K562 (cell line): ENCODE data around the gene TP53TG5. TPM values are rescaled to one million over a fixed set of nuclear protein-coding genes. Genes with fewer than 3 reads are reported as not detected.

Source experiments
- DPF2 ChIP-seq: fragments of 450-650 bp; IDR thresholded peaks from 2 replicates; pipeline ENCODE4 v1.6.1; 2016
- ETV5 ChIP-seq: sonication (generic); formaldehyde crosslinking; IDR thresholded peaks from 2 replicates; pipeline ENCODE4 v1.4.0; 2020; ENCODE audit warnings: low read depth, mild to moderate bottlenecking, missing genetic modification reagents
- HDAC2 ChIP-seq: fragments of 450-650 bp; IDR thresholded peaks from 2 replicates; pipeline ENCODE4 v1.6.1; 2016; ENCODE audit warnings: mild to moderate bottlenecking
- MAZ ChIP-seq, 2 experiments: fragments of 450-650 bp in 1 of 2; sonication (generic) in 1 of 2; formaldehyde crosslinking; IDR thresholded peaks in 1 of 2; conservative IDR thresholded peaks in 1 of 2; 2 replicates each; pipeline versions ENCODE4 v1.4.0 to v1.5.0; 2020; ENCODE audit warnings: mild to moderate bottlenecking in 1 of 2, missing genetic modification reagents in 1 of 2
- NCOA6 ChIP-seq: fragments of 450-650 bp; IDR thresholded peaks from 2 replicates; pipeline ENCODE4 v1.6.1; 2017; ENCODE audit warnings: mild to moderate bottlenecking
- PCBP1 ChIP-seq: fragments of 200-400 bp; formaldehyde crosslinking; IDR thresholded peaks from 2 replicates; pipeline ENCODE4 v1.6.1; 2018; ENCODE audit warnings: mild to moderate bottlenecking, low read depth, low read length; ENCODE audit not compliant: poor library complexity, severe bottlenecking
- RFX5 ChIP-seq: IDR thresholded peaks from 2 replicates; pipeline ENCODE4 v1.6.1; 2011; ENCODE audit warnings: low read depth, mild to moderate bottlenecking, improper control_type of control experiment, low read length
- SMARCB1 ChIP-seq: IDR thresholded peaks from 2 replicates; pipeline ENCODE4 v1.6.1; 2011; ENCODE audit warnings: improper control_type of control experiment, low read depth; ENCODE audit not compliant: insufficient read length
- SPI1 ChIP-seq: IDR thresholded peaks from 2 replicates; pipeline ENCODE4 v1.6.1; 2011; ENCODE audit warnings: low read depth, low read length, control low read depth, borderline replicate concordance
- SRF ChIP-seq, 2 experiments: fragments of 250-450, 450-650 bp in 1 of 2; sonication (Bioruptor Pico) in 1 of 2; sonication (generic) in 1 of 2; formaldehyde crosslinking; IDR thresholded peaks; 2 replicates each; pipeline versions ENCODE4 v1.5.0 to v1.5.1; 2020 to 2022; ENCODE audit warnings: mild to moderate bottlenecking in 1 of 2, missing genetic modification reagents in 1 of 2
- SRSF1 ChIP-seq: fragments of 200-400 bp; formaldehyde crosslinking; IDR thresholded peaks from 2 replicates; pipeline ENCODE4 v1.6.1; 2017; ENCODE audit warnings: mild to moderate bottlenecking, low read depth, low read length, moderate library complexity
- ZNF197 ChIP-seq: fragments of 200-800 bp; sonication (Bioruptor generic); IDR thresholded peaks from 2 replicates; pipeline ENCODE4 v1.6.1; 2016; ENCODE audit warnings: low read depth, missing genetic modification characterization, missing compliant biosample characterization
- ZNF311 ChIP-seq: fragments of 250-450 bp; sonication (Bioruptor Pico); IDR thresholded peaks from 2 replicates; pipeline ENCODE4 v1.4.0; 2020; ENCODE audit warnings: mild to moderate bottlenecking, moderate library complexity
- polyA plus RNA-seq, 8 experiments: library from polyadenylated mRNA; depleted of rRNA in 4 of 8; stranded (reverse) in 5 of 8; unstranded in 3 of 8; fragments of >200 nt; fragmentation: Nextera tagmentation in 2 of 8; fragmentation: Illumina TruSeq in 1 of 8; extraction: Ambion mirVana in 2 of 8; extraction: Trizol in 1 of 8; gene quantifications; 2 replicates each; pipeline versions ENCODE4 v1.2.1 to v1.2.3, GENCODE V29; 2011 to 2014; ENCODE audit warnings: inconsistent platforms in 1 of 8, missing spikeins in 1 of 8
- total RNA-seq, 7 experiments: library from RNA; depleted of rRNA in 6 of 7; stranded (reverse); fragments of >200 nt in 6 of 7; fragmentation: Illumina TruSeq in 2 of 7; extraction: Trizol in 2 of 7; gene quantifications; 2 replicates each; pipeline versions ENCODE4 v1.2.1 to v1.2.3, GENCODE V29; 2011 to 2021; ENCODE audit warnings: low replicate concordance in 1 of 7
- TF ChIP-seq, protein P1 (sequence below), 2 experiments: fragments of 450-650 bp; IDR thresholded peaks; 2 replicates each; pipeline ENCODE4 v1.6.1; 2016; ENCODE audit warnings: mild to moderate bottlenecking in 2 of 2, borderline replicate concordance in 1 of 2, low read depth in 1 of 2, moderate library complexity in 1 of 2
- TF ChIP-seq, protein P2 (sequence below): fragments of 200-800 bp; sonication (Bioruptor generic); IDR thresholded peaks from 2 replicates; pipeline ENCODE4 v1.6.1; 2017; ENCODE audit warnings: missing genetic modification characterization, missing compliant biosample characterization
- TF ChIP-seq, protein P3 (sequence below): sonication (generic); formaldehyde crosslinking; IDR thresholded peaks from 2 replicates; pipeline ENCODE4 v1.8.0; 2022; ENCODE audit warnings: mild to moderate bottlenecking, low read depth, missing genetic modification reagents

TP53TG5 gene
- total and polyA plus RNA-seq, 9 of the 15 experiments (the other 6 are each of a cell fraction or from before 2014, with no cell fraction given), result 0.04 to 0.05 (median 0.04) TPM; not detected in 6

DNA sequence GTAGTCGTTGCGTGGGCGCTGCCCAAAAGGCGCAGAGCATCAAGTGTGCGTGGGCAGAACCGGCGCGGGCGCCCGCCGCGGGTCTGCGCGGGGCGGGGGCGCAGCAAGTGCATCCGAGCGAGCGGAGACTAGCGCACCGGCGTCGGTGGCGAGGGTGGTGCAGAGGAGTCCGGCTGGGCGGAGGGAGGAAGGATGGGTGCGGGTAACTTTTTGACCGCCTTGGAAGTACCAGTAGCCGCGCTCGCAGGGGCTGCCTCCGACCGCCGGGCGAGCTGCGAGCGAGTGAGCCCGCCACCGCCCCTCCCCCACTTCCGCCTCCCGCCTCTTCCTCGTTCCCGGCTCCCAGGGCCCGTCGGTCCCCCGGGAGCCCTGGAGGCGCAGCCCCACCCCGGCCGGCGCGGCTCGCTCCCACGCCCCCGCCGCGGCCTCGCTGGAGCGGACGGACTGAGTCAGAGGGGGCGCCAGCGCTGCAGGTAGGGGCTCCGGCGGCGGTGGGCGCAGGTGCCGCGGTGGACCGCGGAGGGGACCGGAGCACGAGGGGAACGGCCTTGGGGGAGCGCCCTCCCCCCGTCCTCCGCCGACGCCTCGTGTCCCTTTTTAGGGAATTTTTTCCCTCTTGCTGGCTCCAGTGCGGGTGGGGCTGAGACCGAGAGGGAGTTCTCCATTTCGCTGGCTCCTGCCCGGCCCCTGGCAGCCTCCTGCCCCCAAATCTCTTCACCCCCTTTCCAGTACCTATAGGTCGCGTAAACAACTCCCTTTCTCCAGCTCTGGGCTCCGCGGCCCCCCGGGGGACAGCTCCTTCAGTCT, 28.3 kb upstream of the TP53TG5 start (continued):
- TF ChIP-seq, protein P1, sequence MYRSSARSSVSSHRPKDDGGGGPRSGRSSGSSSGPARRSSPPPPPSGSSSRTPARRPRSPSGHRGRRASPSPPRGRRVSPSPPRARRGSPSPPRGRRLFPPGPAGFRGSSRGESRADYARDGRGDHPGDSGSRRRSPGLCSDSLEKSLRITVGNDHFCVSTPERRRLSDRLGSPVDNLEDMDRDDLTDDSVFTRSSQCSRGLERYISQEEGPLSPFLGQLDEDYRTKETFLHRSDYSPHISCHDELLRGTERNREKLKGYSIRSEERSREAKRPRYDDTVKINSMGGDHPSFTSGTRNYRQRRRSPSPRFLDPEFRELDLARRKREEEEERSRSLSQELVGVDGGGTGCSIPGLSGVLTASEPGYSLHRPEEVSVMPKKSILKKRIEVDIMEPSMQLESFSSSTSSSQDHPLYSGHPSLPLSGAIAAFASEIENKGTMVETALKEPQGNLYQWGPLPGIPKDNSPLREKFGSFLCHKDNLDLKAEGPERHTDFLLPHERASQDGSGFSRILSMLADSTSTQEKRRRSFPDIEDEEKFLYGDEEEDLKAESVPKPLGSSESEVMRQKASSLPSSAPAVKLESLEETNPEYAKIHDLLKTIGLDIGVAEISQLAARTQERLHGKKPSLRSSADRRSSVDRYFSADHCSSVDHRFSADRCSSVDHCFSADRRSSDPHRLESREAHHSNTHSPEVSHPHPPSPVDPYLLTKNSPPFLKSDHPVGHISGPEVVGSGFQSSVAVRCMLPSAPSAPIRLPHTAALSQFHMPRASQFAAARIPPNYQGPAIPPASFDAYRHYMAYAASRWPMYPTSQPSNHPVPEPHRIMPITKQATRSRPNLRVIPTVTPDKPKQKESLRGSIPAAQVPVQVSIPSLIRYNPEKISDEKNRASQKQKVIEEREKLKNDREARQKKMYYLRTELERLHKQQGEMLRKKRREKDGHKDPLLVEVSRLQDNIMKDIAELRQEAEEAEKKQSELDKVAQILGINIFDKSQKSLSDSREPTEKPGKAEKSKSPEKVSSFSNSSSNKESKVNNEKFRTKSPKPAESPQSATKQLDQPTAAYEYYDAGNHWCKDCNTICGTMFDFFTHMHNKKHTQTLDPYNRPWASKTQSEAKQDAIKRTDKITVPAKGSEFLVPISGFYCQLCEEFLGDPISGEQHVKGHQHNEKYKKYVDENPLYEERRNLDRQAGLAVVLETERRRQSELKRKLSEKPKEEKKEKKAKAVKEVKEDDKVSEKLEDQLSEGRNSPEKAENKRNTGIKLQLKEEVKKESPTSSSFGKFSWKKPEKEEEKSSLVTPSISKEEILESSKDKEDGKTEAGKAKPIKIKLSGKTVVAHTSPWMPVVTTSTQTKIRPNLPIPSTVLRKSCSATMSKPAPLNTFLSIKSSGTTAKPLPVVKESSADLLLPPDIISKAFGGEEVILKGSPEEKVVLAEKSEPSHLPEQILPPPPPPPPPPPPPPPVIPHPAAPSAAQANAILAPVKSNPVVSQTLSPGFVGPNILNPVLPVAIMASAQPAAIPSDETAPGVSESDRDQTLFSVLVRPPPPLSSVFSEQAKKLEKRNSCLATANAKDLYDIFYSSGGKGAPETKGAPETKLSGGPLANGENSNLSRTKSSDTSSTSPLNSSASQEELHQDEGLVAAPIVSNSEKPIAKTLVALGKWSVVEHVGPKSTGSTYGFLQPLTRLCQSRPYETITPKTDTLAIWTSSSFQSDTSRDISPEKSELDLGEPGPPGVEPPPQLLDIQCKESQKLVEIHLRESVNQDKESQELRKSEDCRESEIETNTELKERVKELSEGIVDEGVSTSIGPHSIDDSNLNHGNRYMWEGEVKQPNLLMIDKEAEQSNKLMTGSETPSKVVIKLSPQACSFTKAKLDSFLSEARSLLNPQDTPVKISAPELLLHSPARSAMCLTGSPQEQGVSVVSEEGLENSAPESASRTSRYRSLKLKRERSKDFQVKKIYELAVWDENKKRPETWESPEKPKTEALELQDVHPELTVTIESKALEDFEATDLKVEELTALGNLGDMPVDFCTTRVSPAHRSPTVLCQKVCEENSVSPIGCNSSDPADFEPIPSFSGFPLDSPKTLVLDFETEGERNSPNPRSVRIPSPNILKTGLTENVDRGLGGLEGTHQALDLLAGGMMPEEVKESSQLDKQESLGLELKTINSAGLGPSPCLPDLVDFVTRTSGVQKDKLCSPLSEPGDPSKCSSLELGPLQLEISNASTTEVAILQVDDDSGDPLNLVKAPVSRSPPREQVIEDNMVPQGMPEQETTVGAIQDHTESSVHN (IDR thresholded peaks at IDR 0.05; ENCODE audit: borderline replicate concordance in 1 of 2, low read depth in 1 of 2), result no peak
- TF ChIP-seq RFX5 (no peak), SPI1 (peak; percentile 40; the same call in 1 of the 2 replicates), ZNF197 (CRISPR knock-in tag) (no peak), HDAC2 (0 out of 2 replicates have a peak, but pooled peaks have one; percentile 10), ETV5 (CRISPR knock-in tag) (peak; percentile 17; the same call in 1 of the 2 replicates), SRSF1 (0 out of 2 replicates have a peak, but pooled peaks have one; percentile 45), DPF2 (no peak), SRF (CRISPR knock-in tag; IDR thresholded peaks at IDR 0.05) (0 out of 4 replicates have a peak, but pooled peaks of 1 of the 2 experiments have one; percentile 40), SMARCB1 (no peak), NCOA6 (0 out of 2 replicates have a peak, but pooled peaks have one; percentile 12), MAZ (CRISPR knock-in tag; conservative IDR thresholded peaks at IDR 0.05 in 1 of 2, IDR thresholded peaks at IDR 0.05 in 1 of 2) (peak; percentile 44 to 69), ZNF311 (CRISPR knock-in tag) (no peak), PCBP1 (peak; percentile 83)
- TF ChIP-seq, protein P2, sequence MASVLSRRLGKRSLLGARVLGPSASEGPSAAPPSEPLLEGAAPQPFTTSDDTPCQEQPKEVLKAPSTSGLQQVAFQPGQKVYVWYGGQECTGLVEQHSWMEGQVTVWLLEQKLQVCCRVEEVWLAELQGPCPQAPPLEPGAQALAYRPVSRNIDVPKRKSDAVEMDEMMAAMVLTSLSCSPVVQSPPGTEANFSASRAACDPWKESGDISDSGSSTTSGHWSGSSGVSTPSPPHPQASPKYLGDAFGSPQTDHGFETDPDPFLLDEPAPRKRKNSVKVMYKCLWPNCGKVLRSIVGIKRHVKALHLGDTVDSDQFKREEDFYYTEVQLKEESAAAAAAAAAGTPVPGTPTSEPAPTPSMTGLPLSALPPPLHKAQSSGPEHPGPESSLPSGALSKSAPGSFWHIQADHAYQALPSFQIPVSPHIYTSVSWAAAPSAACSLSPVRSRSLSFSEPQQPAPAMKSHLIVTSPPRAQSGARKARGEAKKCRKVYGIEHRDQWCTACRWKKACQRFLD, result no peak
- TF ChIP-seq, protein P3, sequence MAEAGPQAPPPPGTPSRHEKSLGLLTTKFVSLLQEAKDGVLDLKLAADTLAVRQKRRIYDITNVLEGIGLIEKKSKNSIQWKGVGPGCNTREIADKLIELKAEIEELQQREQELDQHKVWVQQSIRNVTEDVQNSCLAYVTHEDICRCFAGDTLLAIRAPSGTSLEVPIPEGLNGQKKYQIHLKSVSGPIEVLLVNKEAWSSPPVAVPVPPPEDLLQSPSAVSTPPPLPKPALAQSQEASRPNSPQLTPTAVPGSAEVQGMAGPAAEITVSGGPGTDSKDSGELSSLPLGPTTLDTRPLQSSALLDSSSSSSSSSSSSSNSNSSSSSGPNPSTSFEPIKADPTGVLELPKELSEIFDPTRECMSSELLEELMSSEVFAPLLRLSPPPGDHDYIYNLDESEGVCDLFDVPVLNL (CRISPR knock-in tag), result no peak
